HL-60 (cell line): ENCODE measurements around the gene SGMS1.

Source experiments
- CTCF ChIP-seq: IDR thresholded peaks from one replicate; pipeline ENCODE4 v1.5.1; 2011; ENCODE audit warnings: low read length, control low read depth, inconsistent platforms; ENCODE audit not compliant: insufficient read depth
- GABPA ChIP-seq: IDR thresholded peaks from 2 replicates; pipeline ENCODE4 v1.6.1; 2012; ENCODE audit warnings: low read depth
- POLR2AphosphoS5 ChIP-seq: IDR thresholded peaks from 2 replicates; pipeline ENCODE4 v1.6.1; 2012; ENCODE audit warnings: low read depth
- REST ChIP-seq: IDR thresholded peaks from 2 replicates; pipeline ENCODE4 v1.6.1; 2012; ENCODE audit warnings: low read depth; ENCODE audit not compliant: insufficient replicate concordance
- SPI1 ChIP-seq: IDR thresholded peaks from 2 replicates; pipeline ENCODE4 v1.6.1; 2012; ENCODE audit warnings: low read depth, mild to moderate bottlenecking, borderline replicate concordance

DNA sequence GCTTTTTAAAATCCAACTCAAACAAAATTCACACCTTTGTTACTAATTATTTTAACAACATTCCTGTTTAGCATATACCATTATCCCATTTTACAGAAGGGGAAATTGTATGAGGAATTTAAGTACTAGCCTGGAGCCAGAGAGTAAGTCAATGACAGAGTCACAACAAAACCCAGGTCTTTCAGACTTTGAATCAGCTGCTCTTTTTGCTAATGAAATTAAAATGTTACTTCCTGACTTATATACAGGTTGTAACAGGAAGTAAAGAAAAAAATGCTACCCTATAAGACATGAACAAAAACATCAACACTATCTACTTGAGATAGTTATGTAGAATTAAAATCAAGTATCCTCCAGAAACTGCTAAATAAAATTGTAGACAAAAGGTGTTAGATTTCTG is 289.9 kb downstream of the SGMS1 start:
- TF ChIP-seq CTCF (no peak), POLR2AphosphoS5 (no peak), REST (no peak), GABPA (no peak), SPI1 (no peak)
